Measurements from ENCODE around the gene GNG4.

DNA sequence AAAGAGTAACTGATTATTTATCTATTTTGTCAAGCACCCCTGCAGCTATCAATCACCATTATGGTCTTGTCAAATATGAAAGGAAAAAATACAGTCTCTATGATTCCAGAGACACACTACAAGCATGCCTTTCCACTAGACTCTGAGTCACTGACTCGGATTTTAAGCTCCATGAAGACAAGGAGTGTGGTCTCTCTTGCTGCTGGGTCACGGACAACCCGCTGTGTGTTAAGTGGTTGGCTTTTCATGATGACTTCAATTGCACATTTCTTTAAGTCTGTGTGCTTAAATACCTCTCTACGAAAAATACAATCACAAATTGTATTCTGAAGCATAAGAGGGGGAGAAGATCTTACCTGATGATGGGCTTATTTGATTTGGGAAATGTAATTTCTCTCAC, 14.0 kb upstream of the GNG4 start:
- TF ChIP-seq, protein P1, sequence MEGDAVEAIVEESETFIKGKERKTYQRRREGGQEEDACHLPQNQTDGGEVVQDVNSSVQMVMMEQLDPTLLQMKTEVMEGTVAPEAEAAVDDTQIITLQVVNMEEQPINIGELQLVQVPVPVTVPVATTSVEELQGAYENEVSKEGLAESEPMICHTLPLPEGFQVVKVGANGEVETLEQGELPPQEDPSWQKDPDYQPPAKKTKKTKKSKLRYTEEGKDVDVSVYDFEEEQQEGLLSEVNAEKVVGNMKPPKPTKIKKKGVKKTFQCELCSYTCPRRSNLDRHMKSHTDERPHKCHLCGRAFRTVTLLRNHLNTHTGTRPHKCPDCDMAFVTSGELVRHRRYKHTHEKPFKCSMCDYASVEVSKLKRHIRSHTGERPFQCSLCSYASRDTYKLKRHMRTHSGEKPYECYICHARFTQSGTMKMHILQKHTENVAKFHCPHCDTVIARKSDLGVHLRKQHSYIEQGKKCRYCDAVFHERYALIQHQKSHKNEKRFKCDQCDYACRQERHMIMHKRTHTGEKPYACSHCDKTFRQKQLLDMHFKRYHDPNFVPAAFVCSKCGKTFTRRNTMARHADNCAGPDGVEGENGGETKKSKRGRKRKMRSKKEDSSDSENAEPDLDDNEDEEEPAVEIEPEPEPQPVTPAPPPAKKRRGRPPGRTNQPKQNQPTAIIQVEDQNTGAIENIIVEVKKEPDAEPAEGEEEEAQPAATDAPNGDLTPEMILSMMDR (IDR thresholded peaks at IDR 0.05): no peak
- no peak for TF ChIP-seq POLR2A (IDR thresholded peaks at IDR 0.05)
- no peak for TF ChIP-seq POLR2AphosphoS5 (IDR thresholded peaks at IDR 0.05)

All from breast epithelium (tissue), 3 donors.